Left ventricle myocardium inferior (tissue), 1 donor: ENCODE data around the gene TJP3. TPM values are rescaled to one million over a fixed set of nuclear protein-coding genes. Genes with fewer than 3 reads are reported as not detected.

ENCODE experiments used
- DNase-seq: peaks from one replicate; pipeline ENCODE4 v3.0.0-alpha.2; 2020
- H3K27ac ChIP-seq: fragments of 200-600 bp; replicated peaks from 2 replicates; pipeline ENCODE4 v1.8.0; 2021
- H3K27me3 ChIP-seq: fragments of 200-600 bp; 2 replicates; pipeline ENCODE4 v1.8.0; 2021; ENCODE audit warnings: low read depth
- H3K36me3 ChIP-seq: fragments of 200-600 bp; 2 replicates; pipeline ENCODE4 v1.8.0; 2021
- H3K4me1 ChIP-seq: fragments of 200-600 bp; 2 replicates; pipeline ENCODE4 v1.8.0; 2021
- H3K4me3 ChIP-seq: fragments of 200-600 bp; 2 replicates; pipeline ENCODE4 v1.8.0; 2021; ENCODE audit warnings: mild to moderate bottlenecking, moderate library complexity
- H3K9me3 ChIP-seq: fragments of 200-600 bp; replicated peaks from 2 replicates; pipeline ENCODE4 v1.8.0; 2021
- intact Hi-C: fragments of 100-400 bp; cut with micrococcal nuclease; formaldehyde crosslinking; loops from one replicate; pipeline ENCODE4 v1.11.0; 2022
- total RNA-seq: library from RNA; stranded (reverse); fragmentation: NEBNext Ultra II Directional; extraction: Animal tissue kit (Norgen Biotek cat#: 25700); gene quantifications from one replicate; pipeline ENCODE4 v1.2.1, GENCODE V29; 2021
- TF ChIP-seq, protein P1 (sequence below): fragments of 200-600 bp; IDR thresholded peaks from 2 replicates; pipeline ENCODE4 v1.8.0; 2021; ENCODE audit warnings: antibody characterized with exemption, mild to moderate bottlenecking, borderline replicate concordance
- donor health status: DM: no; HTN: yes; CAD: no; lungs with severe emphysema.

The TJP3 gene
- total RNA-seq, 1 donor from 2014 or later = not detected

DNA sequence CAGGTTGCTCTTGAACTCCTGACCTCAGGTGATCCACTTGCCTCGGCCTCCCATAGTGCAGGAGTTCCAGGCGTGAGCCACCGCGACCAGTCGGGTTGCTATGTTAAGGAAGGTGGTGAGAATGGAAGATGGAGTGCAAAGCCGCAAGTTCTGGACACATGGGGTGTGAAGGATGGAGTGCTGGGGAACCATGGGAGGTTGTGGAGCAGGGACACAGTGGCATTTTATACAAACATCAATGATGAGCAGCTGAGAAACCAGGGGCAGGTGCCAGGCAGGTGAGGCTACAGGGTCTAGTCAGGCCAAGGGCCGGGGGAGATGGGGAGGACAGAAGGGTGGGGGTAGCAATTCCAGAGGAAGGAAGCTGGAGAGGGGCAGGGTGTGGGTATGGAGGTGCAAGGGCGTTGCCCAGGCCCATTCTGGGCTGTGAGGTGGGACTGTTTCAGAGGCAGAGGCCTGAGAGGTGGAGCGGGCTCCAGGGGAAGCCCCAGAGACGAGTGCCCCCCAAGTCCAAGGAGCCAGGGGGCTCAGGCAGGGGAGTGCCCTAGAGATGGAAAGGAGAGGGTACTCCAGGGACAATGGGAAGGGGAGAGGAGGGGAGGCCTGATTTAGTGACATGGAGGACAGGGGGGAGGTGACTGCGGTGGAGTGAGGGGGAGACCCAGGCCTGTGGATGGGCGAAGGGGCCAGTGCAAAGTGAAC is 65.8 kb downstream of the TJP3 start:
- no peak overlapping the region for H3K4me3 ChIP-seq
- H3K4me1 ChIP-seq = no peaks in the 10 kb centered on the region
- peaks cover 3% of the 10 kb centered on the region for H3K27me3 ChIP-seq
- H3K9me3 ChIP-seq = no peaks in the 10 kb centered on the region
- intact Hi-C loops = no loop called here
- H3K36me3 ChIP-seq = no peaks in the 10 kb centered on the region
- H3K27ac ChIP-seq = no peak overlapping the region
- TF ChIP-seq, protein P1, sequence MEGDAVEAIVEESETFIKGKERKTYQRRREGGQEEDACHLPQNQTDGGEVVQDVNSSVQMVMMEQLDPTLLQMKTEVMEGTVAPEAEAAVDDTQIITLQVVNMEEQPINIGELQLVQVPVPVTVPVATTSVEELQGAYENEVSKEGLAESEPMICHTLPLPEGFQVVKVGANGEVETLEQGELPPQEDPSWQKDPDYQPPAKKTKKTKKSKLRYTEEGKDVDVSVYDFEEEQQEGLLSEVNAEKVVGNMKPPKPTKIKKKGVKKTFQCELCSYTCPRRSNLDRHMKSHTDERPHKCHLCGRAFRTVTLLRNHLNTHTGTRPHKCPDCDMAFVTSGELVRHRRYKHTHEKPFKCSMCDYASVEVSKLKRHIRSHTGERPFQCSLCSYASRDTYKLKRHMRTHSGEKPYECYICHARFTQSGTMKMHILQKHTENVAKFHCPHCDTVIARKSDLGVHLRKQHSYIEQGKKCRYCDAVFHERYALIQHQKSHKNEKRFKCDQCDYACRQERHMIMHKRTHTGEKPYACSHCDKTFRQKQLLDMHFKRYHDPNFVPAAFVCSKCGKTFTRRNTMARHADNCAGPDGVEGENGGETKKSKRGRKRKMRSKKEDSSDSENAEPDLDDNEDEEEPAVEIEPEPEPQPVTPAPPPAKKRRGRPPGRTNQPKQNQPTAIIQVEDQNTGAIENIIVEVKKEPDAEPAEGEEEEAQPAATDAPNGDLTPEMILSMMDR = no peak
- no peak for DNase-seq

DNA sequence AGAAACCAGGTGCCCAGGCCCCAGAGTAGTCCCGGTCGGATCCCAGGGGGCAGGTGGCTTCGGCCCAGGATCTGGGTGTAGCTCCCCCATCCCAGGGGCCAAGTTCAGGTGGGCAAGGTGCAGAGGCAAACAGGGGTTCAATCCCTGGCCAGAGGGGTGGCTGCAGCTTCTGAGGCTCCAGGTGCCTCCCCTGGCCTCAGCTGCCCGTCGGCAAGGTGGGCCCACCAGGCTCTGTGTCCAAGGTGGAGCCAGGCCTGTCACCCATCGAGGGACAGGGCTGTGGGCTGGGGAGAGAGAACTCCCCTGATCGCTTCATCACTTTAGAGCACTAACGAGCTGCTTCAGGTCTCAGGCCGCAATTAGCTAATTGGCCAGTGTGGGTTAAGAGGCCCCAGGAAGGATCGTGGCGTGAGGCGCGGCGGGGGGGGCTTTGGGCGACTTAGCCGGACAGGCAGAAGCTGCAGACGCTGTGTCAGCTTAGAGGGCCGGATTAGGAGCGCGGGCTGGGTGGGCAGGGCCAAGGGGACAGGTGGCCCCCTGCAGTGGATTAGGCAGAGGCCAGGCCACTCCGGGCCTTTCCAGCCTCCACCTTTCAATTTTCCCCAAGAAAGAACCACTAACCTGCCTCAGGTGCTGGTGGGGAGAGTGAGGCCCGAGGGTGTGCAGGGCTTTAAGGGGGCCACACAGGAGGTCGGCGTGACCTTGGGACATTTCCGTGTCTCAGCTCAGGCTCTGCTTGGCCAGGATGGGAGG is 66.6 kb downstream of the TJP3 start:
- peaks cover 5% of the 10 kb centered on the region for H3K27me3 ChIP-seq
- H3K4me1 ChIP-seq = no peaks in the 10 kb centered on the region
- H3K4me3 ChIP-seq = no peak overlapping the region
- TF ChIP-seq, protein P1 = no peak
- H3K9me3 ChIP-seq = no peaks in the 10 kb centered on the region
- intact Hi-C loops = no loop called here
- no peak overlapping the region for H3K27ac ChIP-seq
- H3K36me3 ChIP-seq = no peaks in the 10 kb centered on the region
- DNase-seq = no peak

DNA sequence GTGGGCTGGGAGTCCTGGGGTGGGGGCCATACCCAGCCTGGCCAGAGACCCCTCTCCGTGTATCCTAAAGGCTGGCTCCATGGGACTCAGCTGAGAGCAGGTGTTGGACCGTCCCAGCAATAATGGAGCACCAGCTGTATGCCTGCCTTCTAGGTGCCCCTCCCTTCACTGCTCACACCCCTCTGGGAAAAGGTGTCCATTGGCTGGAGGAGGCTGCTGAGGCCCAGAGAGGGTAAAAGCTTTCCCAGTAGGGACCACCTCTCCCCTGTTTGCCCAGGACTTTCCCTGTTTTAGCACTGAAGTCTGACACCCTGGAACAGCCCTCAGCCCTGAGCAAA is 67.2 kb downstream of the TJP3 start:
- Histone ChIP-seq H3K4me1 (no peaks in the 10 kb centered on the region), H3K27ac (no peak overlapping the region), H3K4me3 (no peak overlapping the region), H3K27me3 (peaks cover 5% of the 10 kb centered on the region), H3K36me3 (no peaks in the 10 kb centered on the region), H3K9me3 (no peaks in the 10 kb centered on the region)
- TF ChIP-seq, protein P1 = no peak
- no peak for DNase-seq
- intact Hi-C loops = no loop called here

DNA sequence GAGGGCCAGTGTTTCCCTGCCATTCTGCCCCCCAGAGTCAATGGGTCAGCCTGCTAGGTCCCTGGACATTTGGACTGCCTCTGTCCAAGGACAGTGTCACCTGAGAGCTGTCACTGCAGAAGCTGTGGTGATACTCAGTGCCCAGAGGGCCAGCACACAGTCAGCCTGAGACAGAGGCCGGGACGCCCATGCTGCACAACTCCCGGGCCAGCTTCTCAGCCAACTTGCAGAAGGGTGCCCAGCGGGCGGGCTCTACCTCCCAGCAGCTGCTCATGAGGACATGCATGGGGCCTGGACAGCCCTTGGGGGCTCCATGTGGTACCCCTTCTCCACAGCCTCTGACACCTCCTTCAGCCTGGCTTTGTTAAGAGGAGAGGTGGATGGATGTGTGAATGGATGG is 67.6 kb downstream of the TJP3 start:
- TF ChIP-seq, protein P1 = no peak
- peaks cover 5% of the 10 kb centered on the region for H3K27me3 ChIP-seq
- no peaks in the 10 kb centered on the region for H3K4me1 ChIP-seq
- H3K36me3 ChIP-seq = no peaks in the 10 kb centered on the region
- intact Hi-C loops = no loop called here
- DNase-seq = no peak
- H3K9me3 ChIP-seq = peaks cover 4% of the 10 kb centered on the region
- no peak overlapping the region for H3K27ac ChIP-seq
- H3K4me3 ChIP-seq = no peak overlapping the region

DNA sequence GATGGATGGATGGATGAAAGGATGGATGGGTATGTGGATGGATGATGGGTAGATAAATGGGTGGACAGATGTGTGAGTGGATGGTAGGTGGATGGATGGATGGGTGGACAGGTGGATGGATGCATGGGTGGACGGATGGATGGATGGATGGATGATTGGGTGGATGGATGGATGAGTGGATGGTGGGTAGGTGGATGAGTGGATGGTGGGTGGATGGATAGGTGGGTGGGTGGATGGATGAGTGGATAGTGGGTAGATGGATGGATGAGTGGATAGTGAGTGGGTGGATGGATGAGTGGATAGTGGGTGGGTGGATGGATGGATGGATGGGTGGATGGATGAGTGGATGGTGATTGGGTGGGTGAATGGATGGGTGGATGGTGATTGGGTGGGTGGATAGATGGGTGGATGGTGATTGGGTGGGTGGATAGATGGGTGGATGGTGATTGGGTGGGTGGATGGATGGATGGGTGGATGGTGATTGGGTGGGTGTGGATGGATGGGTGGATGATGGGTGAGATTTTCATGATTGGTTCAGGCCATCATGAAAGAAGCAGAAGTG is 68.4 kb downstream of the TJP3 start:
- Histone ChIP-seq H3K36me3 (no peaks in the 10 kb centered on the region), H3K27me3 (peaks cover 5% of the 10 kb centered on the region), H3K27ac (no peak overlapping the region), H3K4me3 (no peak overlapping the region), H3K4me1 (no peaks in the 10 kb centered on the region), H3K9me3 (peaks cover 11% of the 10 kb centered on the region)
- no peak for DNase-seq
- intact Hi-C loops = no loop called here
- TF ChIP-seq, protein P1 = no peak
